ENCODE measurements around the gene RABGAP1L.

The RABGAP1L gene

DNA sequence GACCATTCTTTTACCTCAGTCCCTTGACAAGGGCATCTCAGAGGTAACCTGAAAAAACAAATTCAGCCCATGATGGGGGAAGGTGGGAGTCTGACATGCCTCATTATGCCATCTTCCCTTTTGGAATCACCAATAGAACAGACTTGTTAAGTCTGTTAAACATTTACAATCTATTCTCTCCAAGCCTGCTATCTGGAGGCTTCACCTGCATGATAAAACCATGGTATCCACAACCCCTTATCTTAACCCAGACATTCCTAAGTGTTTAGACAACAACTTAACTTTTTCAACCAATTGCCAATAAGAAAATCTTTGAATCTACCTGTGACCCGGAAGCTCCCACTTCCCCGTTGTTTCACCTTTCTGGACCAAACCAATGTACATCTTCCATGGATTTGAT, 607.4 kb downstream of the RABGAP1L start:
- Histone ChIP-seq H3K9me3 (ENCODE audit: low read length) (no peaks in the 10 kb centered on the region), H3K36me3 (ENCODE audit: insufficient read depth, low read length) (no peaks in the 10 kb centered on the region), H2AFZ (ENCODE audit: low read depth, low read length) (no peak overlapping the region), H3K4me3 (ENCODE audit: low read length) (no peak overlapping the region), H3K4me1 (ENCODE audit: insufficient read depth, low read length) (no peaks in the 10 kb centered on the region), H3K27me3 (ENCODE audit: insufficient read depth, low read length) (no peaks in the 10 kb centered on the region)

DNA sequence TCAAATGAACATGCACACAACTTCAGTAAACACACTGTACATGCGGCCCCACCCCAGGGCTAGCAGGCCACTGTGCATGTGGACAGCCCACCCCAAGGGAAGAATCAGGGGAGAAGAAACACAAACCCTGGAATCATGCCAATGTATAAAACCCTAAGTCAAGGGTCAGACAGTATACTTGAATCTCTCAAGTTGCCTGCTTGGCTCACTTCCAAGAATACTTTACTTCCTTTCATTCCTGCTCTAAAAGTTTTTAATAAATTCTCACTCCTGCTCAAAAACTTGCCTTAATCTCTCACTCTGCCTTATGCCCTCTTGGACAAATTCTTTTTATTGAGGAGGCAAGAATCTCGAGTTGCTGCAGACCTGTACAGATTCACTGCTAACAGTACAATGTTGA, 609.2 kb downstream of the RABGAP1L start:
- Histone ChIP-seq H3K4me1 (ENCODE audit: insufficient read depth, low read length) (no peaks in the 10 kb centered on the region), H2AFZ (ENCODE audit: low read depth, low read length) (no peak overlapping the region), H3K27me3 (ENCODE audit: insufficient read depth, low read length) (no peaks in the 10 kb centered on the region), H3K9me3 (ENCODE audit: low read length) (no peaks in the 10 kb centered on the region), H3K4me3 (ENCODE audit: low read length) (no peak overlapping the region), H3K36me3 (ENCODE audit: insufficient read depth, low read length) (no peaks in the 10 kb centered on the region)

DNA sequence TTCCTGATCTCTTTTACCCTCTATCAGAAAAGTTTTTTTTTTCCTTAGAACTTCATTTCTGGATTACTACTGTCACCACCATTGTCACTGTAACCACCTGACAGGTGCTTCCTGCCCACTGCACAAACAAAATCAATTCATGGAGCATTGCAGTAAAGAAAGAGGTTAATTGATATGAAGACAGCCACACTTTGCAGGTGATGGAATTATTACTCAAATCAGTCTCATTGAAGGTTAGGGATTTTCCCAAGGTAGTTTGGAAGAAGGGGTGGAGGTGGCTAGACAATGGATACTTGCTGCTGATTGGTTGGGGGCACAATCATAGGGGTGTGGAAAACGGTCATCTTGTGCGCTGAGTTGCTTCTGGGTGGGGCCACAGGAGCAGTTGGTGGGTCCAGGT, 609.6 kb downstream of the RABGAP1L start:
- H3K36me3 ChIP-seq (ENCODE audit: insufficient read depth, low read length), result no peaks in the 10 kb centered on the region
- H3K4me3 ChIP-seq (ENCODE audit: low read length), result no peak overlapping the region
- no peak overlapping the region for H2AFZ ChIP-seq (ENCODE audit: low read depth, low read length)
- no peaks in the 10 kb centered on the region for H3K4me1 ChIP-seq (ENCODE audit: insufficient read depth, low read length)
- no peaks in the 10 kb centered on the region for H3K9me3 ChIP-seq (ENCODE audit: low read length)
- no peaks in the 10 kb centered on the region for H3K27me3 ChIP-seq (ENCODE audit: insufficient read depth, low read length)

DNA sequence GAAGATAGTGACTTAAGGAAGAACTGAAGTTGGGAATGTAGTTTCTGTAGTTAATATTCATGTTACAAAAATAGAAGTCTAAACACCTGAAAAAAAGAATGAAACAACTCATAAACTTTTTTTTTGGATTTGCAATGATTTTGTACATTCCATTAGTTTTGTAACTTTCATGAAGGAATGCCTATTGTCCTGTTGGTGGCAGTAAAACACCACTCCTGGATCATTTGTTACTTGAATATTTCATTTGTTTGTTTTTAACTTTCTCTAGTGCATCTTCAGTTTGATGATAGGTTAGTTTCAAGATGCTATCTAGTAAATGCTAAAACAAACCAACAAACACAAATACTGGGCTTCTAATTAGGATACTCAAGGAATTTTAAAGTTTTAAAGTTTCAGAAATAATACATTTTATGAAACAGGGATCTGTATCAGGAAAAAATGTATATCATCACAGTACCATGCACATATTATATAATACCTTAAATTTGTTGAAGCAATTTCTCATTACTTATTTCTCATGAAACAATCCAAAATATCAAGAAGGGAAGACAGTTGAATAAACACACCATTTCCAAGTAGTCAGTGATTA, 610.7 kb downstream of the RABGAP1L start:
- Histone ChIP-seq H3K27me3 (ENCODE audit: insufficient read depth, low read length) (no peaks in the 10 kb centered on the region), H3K9me3 (ENCODE audit: low read length) (no peaks in the 10 kb centered on the region), H3K4me1 (ENCODE audit: insufficient read depth, low read length) (no peaks in the 10 kb centered on the region), H3K4me3 (ENCODE audit: low read length) (no peak overlapping the region), H3K36me3 (ENCODE audit: insufficient read depth, low read length) (no peaks in the 10 kb centered on the region), H2AFZ (ENCODE audit: low read depth, low read length) (no peak overlapping the region)

DNA sequence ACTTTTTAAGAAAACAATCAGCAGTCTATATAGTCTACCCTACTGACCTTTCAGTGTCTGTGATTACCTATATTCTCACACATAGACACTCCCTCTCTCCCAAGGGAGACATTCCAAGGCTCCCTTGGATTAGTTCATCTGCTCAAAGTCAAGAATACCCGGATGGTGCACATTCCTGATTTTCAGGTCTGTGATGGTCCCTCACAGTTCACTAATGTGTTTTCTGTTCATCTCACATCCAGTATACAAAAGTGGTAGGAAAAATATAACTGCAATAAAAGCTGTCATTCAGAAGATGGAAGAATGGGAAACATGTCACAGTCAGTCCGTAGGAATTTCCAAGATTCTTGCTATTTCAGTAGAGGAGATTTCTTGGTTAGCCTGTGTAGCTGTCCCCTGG, 616.3 kb downstream of the RABGAP1L start:
- Histone ChIP-seq H3K4me3 (ENCODE audit: low read length) (no peak overlapping the region), H3K9me3 (ENCODE audit: low read length) (no peaks in the 10 kb centered on the region), H2AFZ (ENCODE audit: low read depth, low read length) (no peak overlapping the region), H3K27me3 (ENCODE audit: insufficient read depth, low read length) (no peaks in the 10 kb centered on the region), H3K4me1 (ENCODE audit: insufficient read depth, low read length) (no peaks in the 10 kb centered on the region), H3K36me3 (ENCODE audit: insufficient read depth, low read length) (no peaks in the 10 kb centered on the region)

DNA sequence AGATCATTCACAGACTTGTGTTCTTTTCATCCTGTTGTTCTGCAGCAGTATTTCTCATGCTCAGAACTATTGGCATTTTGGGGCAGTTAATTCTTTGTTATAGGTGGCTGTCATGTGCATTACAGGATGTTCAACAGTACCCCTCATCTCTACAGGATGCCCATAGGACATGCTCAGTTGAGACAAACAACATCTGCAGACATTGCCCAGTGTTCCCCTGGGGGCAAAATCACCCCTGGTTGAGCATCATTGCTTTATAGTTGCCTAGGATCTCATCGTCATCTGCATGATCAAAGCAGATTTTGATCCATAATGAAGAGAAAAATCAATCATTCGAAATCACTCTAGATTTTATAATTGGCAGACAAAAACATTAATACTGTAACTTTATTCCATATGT, 617.9 kb downstream of the RABGAP1L start:
- no peaks in the 10 kb centered on the region for H3K27me3 ChIP-seq (ENCODE audit: insufficient read depth, low read length)
- H3K4me3 ChIP-seq (ENCODE audit: low read length), result no peak overlapping the region
- H3K36me3 ChIP-seq (ENCODE audit: insufficient read depth, low read length), result no peaks in the 10 kb centered on the region
- no peaks in the 10 kb centered on the region for H3K4me1 ChIP-seq (ENCODE audit: insufficient read depth, low read length)
- H3K9me3 ChIP-seq (ENCODE audit: low read length), result no peaks in the 10 kb centered on the region
- no peak overlapping the region for H2AFZ ChIP-seq (ENCODE audit: low read depth, low read length)

DNA sequence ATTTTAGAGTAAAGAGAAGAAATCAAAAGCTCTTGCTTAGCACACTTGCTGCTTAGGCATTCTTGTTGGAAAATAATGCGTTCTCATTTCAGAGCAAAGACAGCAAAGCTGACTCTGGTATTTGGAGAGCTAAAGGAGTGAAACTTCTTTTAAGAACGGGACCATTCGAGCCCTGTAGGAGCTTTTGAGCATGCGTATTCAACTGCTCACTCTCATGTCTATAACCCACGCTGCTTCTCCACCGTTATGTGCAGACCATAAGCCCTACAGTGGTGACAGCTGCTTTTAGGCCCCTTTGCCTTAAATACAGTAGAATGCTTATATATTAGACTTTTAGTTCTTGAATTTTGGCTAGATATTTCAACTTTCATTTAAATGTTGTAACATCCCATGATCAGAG, 626.2 kb downstream of the RABGAP1L start:
- H2AFZ ChIP-seq (ENCODE audit: low read depth, low read length), result no peak overlapping the region
- no peak overlapping the region for H3K4me3 ChIP-seq (ENCODE audit: low read length)
- H3K36me3 ChIP-seq (ENCODE audit: insufficient read depth, low read length), result no peaks in the 10 kb centered on the region
- H3K27me3 ChIP-seq (ENCODE audit: insufficient read depth, low read length), result no peaks in the 10 kb centered on the region
- H3K9me3 ChIP-seq (ENCODE audit: low read length), result no peaks in the 10 kb centered on the region
- no peaks in the 10 kb centered on the region for H3K4me1 ChIP-seq (ENCODE audit: insufficient read depth, low read length)

DNA sequence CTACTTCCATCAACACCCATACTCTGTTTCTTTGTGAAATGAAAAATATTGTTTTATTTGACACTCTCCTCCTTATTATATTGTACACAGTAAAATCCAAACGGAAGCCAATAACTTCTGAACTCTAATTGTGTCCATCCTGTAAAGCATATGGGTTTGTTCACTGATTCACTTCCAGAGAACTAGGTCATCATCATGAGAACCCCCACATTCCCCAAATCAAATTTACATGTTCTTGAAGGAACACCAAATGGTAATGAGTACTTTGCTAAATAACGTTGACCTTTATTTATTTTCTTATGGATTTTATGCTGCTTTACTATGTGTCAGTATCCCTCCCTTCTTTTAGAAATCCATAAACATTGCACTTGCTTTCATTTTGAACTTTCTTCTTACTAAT, 627.0 kb downstream of the RABGAP1L start:
- no peak overlapping the region for H2AFZ ChIP-seq (ENCODE audit: low read depth, low read length)
- no peaks in the 10 kb centered on the region for H3K27me3 ChIP-seq (ENCODE audit: insufficient read depth, low read length)
- no peaks in the 10 kb centered on the region for H3K4me1 ChIP-seq (ENCODE audit: insufficient read depth, low read length)
- H3K36me3 ChIP-seq (ENCODE audit: insufficient read depth, low read length), result no peaks in the 10 kb centered on the region
- H3K4me3 ChIP-seq (ENCODE audit: low read length), result no peak overlapping the region
- H3K9me3 ChIP-seq (ENCODE audit: low read length), result no peaks in the 10 kb centered on the region

DNA sequence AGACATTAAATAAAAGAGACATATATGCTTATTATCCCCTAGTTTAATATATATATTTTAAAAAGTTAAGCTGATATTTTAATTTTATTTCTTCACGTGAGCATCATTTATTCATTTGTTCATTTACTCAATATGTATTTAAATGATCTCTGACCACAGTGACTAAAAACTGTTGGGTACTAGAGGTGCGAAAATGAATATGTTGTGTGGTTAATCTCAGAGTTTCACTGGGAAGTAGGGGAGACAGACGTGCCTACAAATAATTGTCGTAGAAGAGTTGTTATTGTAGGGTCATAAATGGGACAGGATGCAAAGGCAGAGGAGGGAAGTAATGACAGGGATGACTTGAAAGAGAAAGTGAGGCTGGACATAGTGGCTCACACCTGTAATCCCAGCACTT, 627.4 kb downstream of the RABGAP1L start:
- no peaks in the 10 kb centered on the region for H3K27me3 ChIP-seq (ENCODE audit: insufficient read depth, low read length)
- no peak overlapping the region for H2AFZ ChIP-seq (ENCODE audit: low read depth, low read length)
- H3K4me1 ChIP-seq (ENCODE audit: insufficient read depth, low read length), result no peaks in the 10 kb centered on the region
- no peaks in the 10 kb centered on the region for H3K9me3 ChIP-seq (ENCODE audit: low read length)
- no peak overlapping the region for H3K4me3 ChIP-seq (ENCODE audit: low read length)
- no peaks in the 10 kb centered on the region for H3K36me3 ChIP-seq (ENCODE audit: insufficient read depth, low read length)

DNA sequence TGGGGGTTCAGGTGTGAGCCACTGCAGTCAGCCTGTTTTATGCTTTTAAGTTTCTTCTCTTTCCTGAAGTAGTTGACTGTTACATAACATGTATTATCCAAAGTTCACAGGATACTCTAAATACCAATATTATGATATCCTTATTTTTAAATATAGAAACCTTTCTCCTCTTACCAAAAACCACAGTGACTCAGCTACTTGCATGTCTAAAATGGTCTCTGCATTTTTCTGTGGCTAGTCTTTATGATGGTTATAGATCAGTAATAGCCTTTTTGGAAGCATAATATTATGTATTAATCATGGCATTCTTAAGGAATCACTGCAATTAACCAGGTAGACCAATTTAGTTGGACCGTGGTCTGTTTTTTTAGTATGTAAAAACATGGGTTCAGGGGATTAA, 629.7 kb downstream of the RABGAP1L start:
- Histone ChIP-seq H3K9me3 (ENCODE audit: low read length) (no peaks in the 10 kb centered on the region), H3K27me3 (ENCODE audit: insufficient read depth, low read length) (no peaks in the 10 kb centered on the region), H3K4me3 (ENCODE audit: low read length) (no peak overlapping the region), H3K4me1 (ENCODE audit: insufficient read depth, low read length) (no peaks in the 10 kb centered on the region), H2AFZ (ENCODE audit: low read depth, low read length) (no peak overlapping the region), H3K36me3 (ENCODE audit: insufficient read depth, low read length) (no peaks in the 10 kb centered on the region)

DNA sequence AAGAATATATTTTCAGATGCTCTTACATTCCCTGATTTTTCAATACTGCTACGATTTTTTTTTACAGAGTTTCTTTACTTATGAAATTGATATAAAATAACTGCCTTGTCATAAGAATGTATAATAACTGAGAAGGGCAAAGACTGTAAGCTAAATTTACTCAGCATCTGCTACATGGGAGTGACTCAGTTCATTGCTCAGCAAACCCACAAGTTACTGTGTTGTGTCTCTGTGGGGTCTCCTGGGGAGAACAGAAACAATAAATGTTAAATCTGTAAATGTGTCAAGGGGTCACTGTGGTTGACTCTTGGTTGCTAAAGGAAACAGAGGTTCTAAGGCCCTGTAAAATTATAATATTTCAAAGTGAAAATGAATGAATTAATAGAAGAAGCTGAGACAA, 630.1 kb downstream of the RABGAP1L start:
- Histone ChIP-seq H2AFZ (ENCODE audit: low read depth, low read length) (no peak overlapping the region), H3K27me3 (ENCODE audit: insufficient read depth, low read length) (no peaks in the 10 kb centered on the region), H3K4me3 (ENCODE audit: low read length) (no peak overlapping the region), H3K36me3 (ENCODE audit: insufficient read depth, low read length) (no peaks in the 10 kb centered on the region), H3K4me1 (ENCODE audit: insufficient read depth, low read length) (no peaks in the 10 kb centered on the region), H3K9me3 (ENCODE audit: low read length) (no peaks in the 10 kb centered on the region)

DNA sequence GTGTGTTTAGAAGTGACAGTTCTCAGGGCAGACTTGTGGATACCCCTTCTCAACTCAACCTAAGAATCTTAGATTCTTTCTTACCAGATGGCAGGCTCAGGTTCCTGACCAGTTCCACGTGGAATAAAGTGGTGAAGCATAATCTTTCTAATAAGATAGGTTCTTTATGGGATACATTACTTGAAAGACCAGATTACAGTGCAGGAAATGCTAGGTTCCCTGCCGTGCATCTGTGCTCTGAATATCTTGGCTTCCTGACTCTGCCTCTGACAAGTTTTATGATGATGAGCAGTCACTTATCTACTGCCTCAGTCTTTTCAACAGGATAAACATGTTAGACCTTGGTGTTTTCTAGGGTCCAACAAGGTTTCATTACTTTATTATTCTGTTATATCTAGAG, 632.5 kb downstream of the RABGAP1L start:
- Histone ChIP-seq H3K4me3 (ENCODE audit: low read length) (no peak overlapping the region), H3K36me3 (ENCODE audit: insufficient read depth, low read length) (no peaks in the 10 kb centered on the region), H2AFZ (ENCODE audit: low read depth, low read length) (no peak overlapping the region), H3K27me3 (ENCODE audit: insufficient read depth, low read length) (no peaks in the 10 kb centered on the region), H3K9me3 (ENCODE audit: low read length) (no peaks in the 10 kb centered on the region), H3K4me1 (ENCODE audit: insufficient read depth, low read length) (no peaks in the 10 kb centered on the region)

DNA sequence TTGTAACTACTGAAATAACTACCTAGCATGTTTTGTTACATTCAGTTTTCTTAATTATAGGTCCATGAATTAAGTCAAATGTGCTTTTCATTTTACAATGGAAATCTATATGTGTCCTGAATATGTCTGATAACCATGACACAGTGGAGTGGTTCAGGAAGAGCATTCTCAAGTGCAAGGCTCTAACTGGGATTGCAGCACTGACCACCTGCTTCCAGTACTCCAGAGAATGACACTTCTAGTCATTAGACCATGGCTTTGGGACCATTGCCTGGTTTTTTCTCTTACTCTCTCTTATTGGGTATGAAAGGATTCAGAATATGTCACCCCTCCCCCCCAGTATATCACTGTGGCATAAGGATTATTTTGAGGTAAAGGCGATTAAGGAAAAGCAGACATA, 635.5 kb downstream of the RABGAP1L start:
- Histone ChIP-seq H3K4me3 (ENCODE audit: low read length) (no peak overlapping the region), H3K27me3 (ENCODE audit: insufficient read depth, low read length) (no peaks in the 10 kb centered on the region), H3K9me3 (ENCODE audit: low read length) (no peaks in the 10 kb centered on the region), H3K36me3 (ENCODE audit: insufficient read depth, low read length) (no peaks in the 10 kb centered on the region), H2AFZ (ENCODE audit: low read depth, low read length) (no peak overlapping the region), H3K4me1 (ENCODE audit: insufficient read depth, low read length) (peaks cover 9% of the 10 kb centered on the region)

DNA sequence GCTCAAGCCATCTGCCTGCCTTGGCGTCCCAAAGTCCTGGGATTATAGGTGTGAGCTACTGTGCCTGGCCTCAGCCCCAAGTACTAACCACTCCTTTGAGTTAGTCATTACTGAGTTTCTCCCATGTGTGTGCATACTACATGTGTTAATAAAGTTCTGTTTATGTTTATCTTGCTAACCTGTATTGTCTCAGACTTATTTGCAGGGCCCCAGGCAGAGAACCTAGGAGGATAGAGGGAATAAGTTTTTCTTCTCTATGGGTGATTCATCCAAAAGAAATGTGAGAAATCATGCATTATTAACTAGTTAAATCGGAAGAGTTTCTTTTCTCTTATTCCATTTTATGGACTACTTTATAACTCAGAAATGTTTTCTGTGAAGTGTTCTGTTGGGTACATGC, 636.5 kb downstream of the RABGAP1L start:
- peaks cover 16% of the 10 kb centered on the region for H3K4me1 ChIP-seq (ENCODE audit: insufficient read depth, low read length)
- H3K4me3 ChIP-seq (ENCODE audit: low read length), result no peak overlapping the region
- H3K27me3 ChIP-seq (ENCODE audit: insufficient read depth, low read length), result no peaks in the 10 kb centered on the region
- no peaks in the 10 kb centered on the region for H3K9me3 ChIP-seq (ENCODE audit: low read length)
- no peaks in the 10 kb centered on the region for H3K36me3 ChIP-seq (ENCODE audit: insufficient read depth, low read length)
- no peak overlapping the region for H2AFZ ChIP-seq (ENCODE audit: low read depth, low read length)

Measured in neuron (in vitro differentiated cells).